Kidney (tissue), 14 donors: ENCODE data around the gene CNBP. TPM values are rescaled to one million over a fixed set of nuclear protein-coding genes. Genes with fewer than 3 reads are reported as not detected.

Experiments used
- DNase-seq, 5 donors: peaks; one replicate each; pipeline ENCODE4 v3.0.0-alpha.2; 2013 to 2020
- FAIRE-seq: peaks from 2 replicates; lab custom pipeline; 2012; peaks lifted over from hg19 to GRCh38; lab: Jason Lieb, UNC
- H3K27ac ChIP-seq, 2 donors: one replicate each; pipeline ENCODE4 v1.7.0; 2013; ENCODE audit warnings: low read depth in 2 of 2, low read length in 2 of 2, inconsistent platforms in 1 of 2
- H3K27me3 ChIP-seq: one replicate; pipeline ENCODE4 v1.7.1; 2013; ENCODE audit warnings: low read length, inconsistent platforms; ENCODE audit not compliant: control insufficient read depth, insufficient read depth
- H3K36me3 ChIP-seq, 3 donors: one replicate each; pipeline versions ENCODE4 v1.7.0 to v1.7.1; 2013; ENCODE audit warnings: low read length in 3 of 3, control low read depth in 1 of 3, inconsistent platforms in 1 of 3; ENCODE audit not compliant: insufficient read depth in 3 of 3, control insufficient read depth in 2 of 3
- H3K4me1 ChIP-seq, 3 donors: one replicate each; pipeline versions ENCODE4 v1.7.0 to v1.7.1; 2013; ENCODE audit warnings: low read length in 3 of 3, inconsistent platforms in 1 of 3, low read depth in 1 of 3; ENCODE audit not compliant: control insufficient read depth in 2 of 3, insufficient read depth in 2 of 3
- H3K4me3 ChIP-seq, 3 donors: one replicate each; pipeline versions ENCODE4 v1.7.0 to v1.8.1; 2013; ENCODE audit warnings: low read length in 3 of 3, control low read depth in 1 of 3, inconsistent platforms in 1 of 3
- H3K9ac ChIP-seq, 3 donors: one replicate each; pipeline versions ENCODE4 v1.7.0 to v1.7.1; 2013; ENCODE audit warnings: low read length in 3 of 3, control low read depth in 1 of 3, inconsistent platforms in 1 of 3
- H3K9me3 ChIP-seq, 3 donors: one replicate each; pipeline versions ENCODE4 v1.7.0 to v1.7.1; 2013; ENCODE audit warnings: low read length in 3 of 3, control low read depth in 1 of 3, inconsistent platforms in 1 of 3; ENCODE audit not compliant: control insufficient read depth in 2 of 3, insufficient read depth in 1 of 3
- intact Hi-C: fragments of 100-400 bp; cut with DNase I; formaldehyde crosslinking; loops from one replicate; pipeline ENCODE4 v1.11.1; 2022
- polyA plus RNA-seq: library from polyadenylated mRNA; stranded (reverse); fragments of 350-450 nt; fragmentation: Illumina TruSeq; extraction: RNeasy Lipid Tissue Mini Kit (QIAGEN cat#74804); gene quantifications from one replicate; pipeline ENCODE4 v1.2.3, GENCODE V29; 2014; ENCODE audit warnings: low read depth, low replicate concordance; ENCODE audit not compliant: insufficient read depth
- total RNA-seq: library from RNA; stranded (reverse); fragmentation: NEBNext Ultra II Directional; extraction: Animal tissue kit (Norgen Biotek cat#: 25700); gene quantifications from one replicate; pipeline ENCODE4 v1.2.1, GENCODE V29; 2021
- TF ChIP-seq, protein P1 (sequence below): IDR thresholded peaks from 3 replicates; pipeline ENCODE4 v1.5.1; 2012; ENCODE audit warnings: mild to moderate bottlenecking, moderate library complexity, borderline replicate concordance; ENCODE audit not compliant: insufficient read depth; ENCODE audit errors: extremely low read depth
- donor health status: control.
- donor health status: control.
- donor health status: control.
- donor health status: control.
- donor health status: control.
- donor health status: DM: yes; HTN: yes; CAD: no.
- donor health status: Normal renal cell carcinoma (clear cell type).

Gene CNBP
- total and polyA plus RNA-seq, 2 donors from 2014 or later, result 267 to 309 TPM

DNA sequence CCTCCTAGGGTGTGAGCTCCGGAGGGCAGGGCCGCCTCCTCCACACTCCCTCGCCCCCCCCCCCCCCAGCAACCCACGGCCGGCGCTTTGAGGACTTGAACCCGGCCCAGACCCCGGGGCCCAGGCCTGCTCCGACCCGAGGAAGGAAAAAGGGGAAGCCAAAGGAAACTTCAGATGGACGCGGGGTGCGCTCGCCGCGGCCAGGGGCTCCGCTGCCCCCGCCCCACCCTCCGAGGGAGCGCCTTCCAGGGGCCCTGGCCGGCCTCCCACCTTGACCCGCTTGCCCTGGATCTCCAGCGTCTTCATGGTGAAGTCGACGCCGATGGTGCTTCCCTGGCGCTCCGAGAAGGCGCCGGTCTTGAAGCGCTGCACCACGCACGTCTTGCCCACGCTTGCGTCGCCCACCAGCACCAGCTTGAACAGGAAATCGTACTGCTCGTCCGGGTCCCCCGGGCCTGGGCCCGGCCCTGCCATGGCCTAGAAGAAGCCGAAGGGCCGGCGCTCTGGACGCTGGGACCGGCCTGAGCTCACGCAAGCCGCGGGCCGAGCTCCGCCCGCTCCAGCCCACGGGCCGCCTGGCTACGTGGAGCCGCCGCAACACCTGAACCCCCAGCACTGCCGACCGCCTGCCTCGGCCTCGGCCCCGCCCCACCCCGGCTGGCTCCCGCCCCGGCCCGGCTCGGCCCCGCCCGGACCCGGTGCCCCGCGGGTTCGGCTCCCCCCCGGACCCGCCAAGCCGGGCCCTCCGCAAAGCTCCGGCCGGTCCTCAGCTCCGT is 62.5 kb downstream of the CNBP start:
- Histone ChIP-seq H3K36me3 (peaks cover 0 to 9% (median 5%) of the 10 kb centered on the region in 3 donors), H3K9me3 (no peaks in the 10 kb centered on the region), H3K4me1 (peaks cover 0 to 36% (median 32%) of the 10 kb centered on the region in 3 donors), H3K27ac (peak overlapping the region; percentile 86 to 94), H3K9ac (peak overlapping the region; percentile 68 to 95 (median 76)), H3K4me3 (peak overlapping the region; percentile 77 to 87 (median 78)), H3K27me3 (no peaks in the 10 kb centered on the region)
- intact Hi-C loops, result no loop called here
- TF ChIP-seq, protein P1, sequence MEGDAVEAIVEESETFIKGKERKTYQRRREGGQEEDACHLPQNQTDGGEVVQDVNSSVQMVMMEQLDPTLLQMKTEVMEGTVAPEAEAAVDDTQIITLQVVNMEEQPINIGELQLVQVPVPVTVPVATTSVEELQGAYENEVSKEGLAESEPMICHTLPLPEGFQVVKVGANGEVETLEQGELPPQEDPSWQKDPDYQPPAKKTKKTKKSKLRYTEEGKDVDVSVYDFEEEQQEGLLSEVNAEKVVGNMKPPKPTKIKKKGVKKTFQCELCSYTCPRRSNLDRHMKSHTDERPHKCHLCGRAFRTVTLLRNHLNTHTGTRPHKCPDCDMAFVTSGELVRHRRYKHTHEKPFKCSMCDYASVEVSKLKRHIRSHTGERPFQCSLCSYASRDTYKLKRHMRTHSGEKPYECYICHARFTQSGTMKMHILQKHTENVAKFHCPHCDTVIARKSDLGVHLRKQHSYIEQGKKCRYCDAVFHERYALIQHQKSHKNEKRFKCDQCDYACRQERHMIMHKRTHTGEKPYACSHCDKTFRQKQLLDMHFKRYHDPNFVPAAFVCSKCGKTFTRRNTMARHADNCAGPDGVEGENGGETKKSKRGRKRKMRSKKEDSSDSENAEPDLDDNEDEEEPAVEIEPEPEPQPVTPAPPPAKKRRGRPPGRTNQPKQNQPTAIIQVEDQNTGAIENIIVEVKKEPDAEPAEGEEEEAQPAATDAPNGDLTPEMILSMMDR, result no peak
- FAIRE-seq, result no peak
- peak in 3 of 5 donors; percentile 29 to 62 (median 32) for DNase-seq

DNA sequence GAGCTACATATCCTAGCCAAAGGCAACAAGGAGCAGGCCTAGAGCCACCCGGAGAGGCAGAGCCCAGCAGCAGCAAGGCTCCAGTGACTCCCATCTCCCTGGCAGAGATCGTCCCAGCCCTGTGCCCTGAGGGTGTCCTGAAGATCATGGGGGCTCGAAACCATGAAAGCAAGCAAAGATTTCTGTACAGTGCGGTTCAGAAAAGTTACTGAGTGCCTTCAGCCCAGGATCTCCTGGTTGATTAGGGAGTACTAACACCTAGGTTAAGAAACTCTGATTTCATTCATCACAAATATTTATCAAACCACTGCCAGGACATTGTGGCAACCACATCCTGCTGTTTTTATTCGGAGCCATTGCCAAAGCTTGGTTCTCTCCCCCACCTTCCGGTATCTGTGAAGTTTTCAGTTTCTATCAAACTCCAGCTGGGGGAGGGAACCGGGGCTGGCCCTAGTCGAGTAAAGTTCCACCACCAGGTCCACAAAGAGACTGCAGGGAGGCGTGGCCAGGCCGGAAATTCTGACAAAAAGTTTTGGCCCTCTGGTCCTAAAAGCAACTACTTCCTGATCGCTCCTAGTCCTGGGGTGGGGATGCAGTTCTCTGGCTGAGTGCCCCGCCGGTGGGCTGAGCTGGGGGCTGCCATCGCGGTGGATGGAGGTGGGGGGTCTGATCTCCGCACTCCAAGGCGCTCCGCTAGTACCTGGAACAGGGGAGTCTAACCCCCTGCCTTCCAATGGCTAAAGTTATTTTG is 63.3 kb downstream of the CNBP start:
- peak; percentile 27 for FAIRE-seq
- H3K36me3 ChIP-seq, result peaks cover 0 to 9% (median 5%) of the 10 kb centered on the region in 3 donors
- H3K27me3 ChIP-seq, result no peaks in the 10 kb centered on the region
- peaks cover 0 to 38% (median 38%) of the 10 kb centered on the region in 3 donors for H3K4me1 ChIP-seq
- DNase-seq, result peak; percentile 90 to 97 (median 95)
- H3K4me3 ChIP-seq, result peak overlapping the region; percentile 77 to 87 (median 78)
- intact Hi-C loops, result no loop called here
- TF ChIP-seq, protein P1, result peak; percentile 22
- peak overlapping the region; percentile 86 to 94 for H3K27ac ChIP-seq
- H3K9me3 ChIP-seq, result no peaks in the 10 kb centered on the region
- H3K9ac ChIP-seq, result peak overlapping the region; percentile 76 to 95 (median 76)

DNA sequence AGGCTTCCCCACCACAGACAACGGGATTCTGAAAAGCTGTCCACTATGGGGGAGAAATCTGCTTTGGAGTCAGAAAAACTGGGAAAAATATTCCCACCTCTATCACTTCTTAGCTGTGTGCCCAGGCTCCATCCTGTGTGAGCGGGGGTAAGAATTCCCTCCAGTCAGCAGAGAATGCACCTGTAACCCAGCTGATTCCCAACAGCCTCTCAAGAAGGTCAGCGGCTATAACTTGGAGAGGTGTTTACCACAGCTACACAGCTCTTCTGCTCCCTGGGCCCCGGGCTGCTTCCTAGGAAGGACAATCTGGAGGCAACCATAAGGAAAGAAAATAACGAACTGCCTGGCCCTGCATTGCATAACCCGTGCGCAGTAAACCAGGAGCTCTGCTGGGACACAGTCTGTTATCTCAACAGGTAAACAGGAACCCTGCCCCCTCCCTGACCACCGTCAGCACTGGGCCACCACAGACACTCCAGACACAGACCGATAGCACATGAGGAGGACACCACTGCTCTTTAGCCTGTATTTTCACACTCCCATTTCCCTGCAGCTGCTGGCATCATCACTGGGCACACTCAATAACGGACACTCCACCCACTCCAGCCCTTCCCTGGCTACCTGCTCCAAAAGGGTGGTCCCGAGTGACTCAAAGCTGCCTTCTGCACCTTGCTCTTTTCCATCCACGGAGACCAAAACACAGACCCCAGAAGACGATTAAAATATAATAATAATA is 64.2 kb downstream of the CNBP start:
- no peaks in the 10 kb centered on the region for H3K9me3 ChIP-seq
- no peaks in the 10 kb centered on the region for H3K27me3 ChIP-seq
- no peak for FAIRE-seq
- DNase-seq, result peak in 3 of 5 donors; percentile 21 to 33 (median 24)
- H3K27ac ChIP-seq, result peak overlapping the region; percentile 86 to 94
- intact Hi-C loops, result no loop called here
- peak overlapping the region; percentile 17 to 87 (median 77) for H3K4me3 ChIP-seq
- peaks cover 1 to 9% (median 5%) of the 10 kb centered on the region in 3 donors for H3K36me3 ChIP-seq
- peak overlapping the region in 2 of 3 donors; percentile 76 to 95 for H3K9ac ChIP-seq
- peaks cover 0 to 43% (median 38%) of the 10 kb centered on the region in 3 donors for H3K4me1 ChIP-seq
- TF ChIP-seq, protein P1, result no peak
